Keratinocyte (primary cell): ENCODE data around the gene ZC3H8.

ENCODE experiments used
- CTCF ChIP-seq, 3 experiments: IDR thresholded peaks in 1 of 3; conservative IDR thresholded peaks in 1 of 3; optimal IDR thresholded peaks in 1 of 3; 2 replicates in 2 of 3; 3 replicates in 1 of 3; pipeline versions ENCODE3 to v1.5.1; 2011; ENCODE audit warnings: low read length in 3 of 3, mild to moderate bottlenecking in 3 of 3, moderate library complexity in 2 of 3, control low read depth in 1 of 3, inconsistent platforms in 1 of 3; ENCODE audit not compliant: insufficient read depth in 2 of 3; ENCODE audit errors: extremely low read depth in 1 of 3
- EZH2 ChIP-seq: IDR thresholded peaks from one replicate; pipeline ENCODE4 v1.6.1; 2012; ENCODE audit warnings: inconsistent platforms, mild to moderate bottlenecking, low read length, moderate library complexity

DNA sequence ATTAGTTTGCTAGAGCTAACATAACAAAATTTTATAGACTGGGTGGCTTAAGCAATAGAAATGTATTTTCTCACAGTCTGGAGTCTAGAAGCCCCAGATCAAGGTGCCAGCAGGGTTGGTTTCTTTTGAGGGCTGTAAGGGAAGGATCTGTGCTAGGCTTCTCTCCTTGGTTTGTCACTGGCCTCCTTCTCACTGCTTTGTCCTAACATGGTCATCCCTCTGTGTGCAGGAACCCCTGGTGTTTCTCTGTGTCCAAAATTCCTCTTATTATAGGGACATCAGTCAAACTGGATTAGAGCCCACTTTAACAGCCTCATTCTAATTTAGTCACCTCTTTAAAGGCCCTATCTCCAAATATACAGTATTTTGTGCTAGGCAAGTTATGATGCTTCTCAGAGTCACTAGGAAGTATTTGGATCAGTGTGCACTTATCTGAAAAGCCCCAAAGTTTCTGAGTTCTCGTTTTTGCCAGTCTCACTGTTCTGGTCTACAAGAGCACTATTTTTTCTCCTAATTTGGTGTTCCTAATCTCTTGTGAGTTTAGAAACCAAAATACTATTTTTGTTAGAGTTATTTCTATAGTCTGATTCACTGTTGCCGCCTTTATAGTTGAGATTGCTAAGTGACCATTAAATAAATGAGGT lies 49.6 kb upstream of the ZC3H8 start:
- no peak for TF ChIP-seq CTCF (optimal IDR thresholded peaks at IDR 0.05 in 1 of 3, IDR thresholded peaks at IDR 0.05 in 1 of 3, conservative IDR thresholded peaks at IDR 0.05 in 1 of 3; ENCODE audit: extremely low read depth in 1 of 3, insufficient read depth in 2 of 3, low read length in 3 of 3)
- no peak for TF ChIP-seq EZH2
